Retinal pigment epithelial cell (primary cell): ENCODE results near the gene BRSK2.

Source experiments
- DNase-seq: peaks from one replicate; pipeline ENCODE4 v3.0.0-alpha.2; 2010; ENCODE audit warnings: low read depth
- H3K4me3 ChIP-seq: 2 replicates; pipeline ENCODE4 v1.5.1; 2011; ENCODE audit warnings: mild to moderate bottlenecking, low read length, control low read depth, moderate library complexity
- CTCF ChIP-seq: conservative IDR thresholded peaks from 2 replicates; pipeline ENCODE4 v1.5.1; 2011; ENCODE audit warnings: low read depth, low read length, control low read depth, inconsistent platforms

Gene BRSK2

GRCh38 chr11:1487091-1487850 lies 97.5 kb downstream of the BRSK2 start:
- H3K4me3 ChIP-seq = no peak overlapping the region
- DNase-seq = no peak
- TF ChIP-seq CTCF = no peak

GRCh38 chr11:1487851-1488574 lies 98.3 kb downstream of the BRSK2 start:
- no peak overlapping the region for H3K4me3 ChIP-seq
- no peak for TF ChIP-seq CTCF
- DNase-seq = no peak

- H3K4me3 ChIP-seq = no peak overlapping the region
- no peak for DNase-seq
- TF ChIP-seq CTCF = no peak
These were observed 98.9 kb downstream of the BRSK2 start for GRCh38 chr11:1488575-1489180.

- DNase-seq = no peak
- TF ChIP-seq CTCF = no peak
These were observed 100.9 kb downstream of the BRSK2 start for GRCh38 chr11:1490651-1491050.

GRCh38 chr11:1491379-1491778 lies 101.6 kb downstream of the BRSK2 start:
- no peak for DNase-seq
- TF ChIP-seq CTCF = no peak
- H3K4me3 ChIP-seq = no peak overlapping the region

More at GRCh38 chr11:1490651-1491050, 100.9 kb downstream of the BRSK2 start:
- no peak overlapping the region for H3K4me3 ChIP-seq

GRCh38 chr11:1493650-1494244 lies 104.0 kb downstream of the BRSK2 start:
- H3K4me3 ChIP-seq = no peak overlapping the region
- TF ChIP-seq CTCF = no peak
- no peak for DNase-seq
